ENCODE measurements around the gene HCN4.

The HCN4 gene

GRCh38 chr15:73378089-73378488, 9.3 kb upstream of the HCN4 start:
- Histone ChIP-seq H3K9me3 (no peaks in the 10 kb centered on the region), H3K4me1 (ENCODE audit: control insufficient read depth in 1 of 2, insufficient read depth in 1 of 2, low read depth in 1 of 2, low read length in 1 of 2) (no peaks in the 10 kb centered on the region), H3K4me3 (ENCODE audit: low read depth in 1 of 2, low read length in 1 of 2) (no peak overlapping the region), H3K36me3 (no peaks in the 10 kb centered on the region), H3K27me3 (peaks cover 55% of the 10 kb centered on the region), H3K27ac (no peak overlapping the region)
- no peak for TF ChIP-seq CTCF (IDR thresholded peaks at IDR 0.05)

- H3K4me3 ChIP-seq (ENCODE audit: low read depth in 1 of 2, low read length in 1 of 2), result no peak overlapping the region
- no peaks in the 10 kb centered on the region for H3K4me1 ChIP-seq (ENCODE audit: control insufficient read depth in 1 of 2, insufficient read depth in 1 of 2, low read depth in 1 of 2, low read length in 1 of 2)
- no peak overlapping the region for H3K27ac ChIP-seq
- no peak for TF ChIP-seq CTCF (IDR thresholded peaks at IDR 0.05)
- peaks cover 75% of the 10 kb centered on the region for H3K27me3 ChIP-seq
- no peaks in the 10 kb centered on the region for H3K36me3 ChIP-seq
- no peaks in the 10 kb centered on the region for H3K9me3 ChIP-seq
These were observed 7.1 kb upstream of the HCN4 start for GRCh38 chr15:73375755-73376305.

- TF ChIP-seq CTCF (IDR thresholded peaks at IDR 0.05), result no peak
These were observed 6.3 kb upstream of the HCN4 start for GRCh38 chr15:73375012-73375411.

GRCh38 chr15:73374604-73375003, 5.8 kb upstream of the HCN4 start:
- Histone ChIP-seq H3K4me3 (ENCODE audit: low read depth in 1 of 2, low read length in 1 of 2) (no peak overlapping the region), H3K9me3 (no peaks in the 10 kb centered on the region), H3K27me3 (peaks cover 75% of the 10 kb centered on the region), H3K36me3 (no peaks in the 10 kb centered on the region), H3K4me1 (ENCODE audit: control insufficient read depth in 1 of 2, insufficient read depth in 1 of 2, low read depth in 1 of 2, low read length in 1 of 2) (no peaks in the 10 kb centered on the region), H3K27ac (no peak overlapping the region)
- no peak for TF ChIP-seq CTCF (IDR thresholded peaks at IDR 0.05)

More at GRCh38 chr15:73375012-73375411, 6.3 kb upstream of the HCN4 start:
- Histone ChIP-seq H3K27ac (no peak overlapping the region), H3K36me3 (no peaks in the 10 kb centered on the region), H3K4me3 (ENCODE audit: low read depth in 1 of 2, low read length in 1 of 2) (no peak overlapping the region), H3K9me3 (no peaks in the 10 kb centered on the region), H3K4me1 (ENCODE audit: control insufficient read depth in 1 of 2, insufficient read depth in 1 of 2, low read depth in 1 of 2, low read length in 1 of 2) (no peaks in the 10 kb centered on the region), H3K27me3 (peaks cover 75% of the 10 kb centered on the region)

- Histone ChIP-seq H3K27ac (no peak overlapping the region), H3K4me1 (ENCODE audit: control insufficient read depth in 1 of 2, insufficient read depth in 1 of 2, low read depth in 1 of 2, low read length in 1 of 2) (no peaks in the 10 kb centered on the region), H3K4me3 (ENCODE audit: low read depth in 1 of 2, low read length in 1 of 2) (no peak overlapping the region), H3K36me3 (no peaks in the 10 kb centered on the region), H3K27me3 (peaks cover 75% of the 10 kb centered on the region), H3K9me3 (no peaks in the 10 kb centered on the region)
- no peak for TF ChIP-seq CTCF (IDR thresholded peaks at IDR 0.05)
These were observed 4.5 kb upstream of the HCN4 start for GRCh38 chr15:73373221-73373620.

- Histone ChIP-seq H3K36me3 (no peaks in the 10 kb centered on the region), H3K27me3 (peaks cover 86% of the 10 kb centered on the region), H3K9me3 (no peaks in the 10 kb centered on the region), H3K27ac (no peak overlapping the region), H3K4me1 (ENCODE audit: control insufficient read depth in 1 of 2, insufficient read depth in 1 of 2, low read depth in 1 of 2, low read length in 1 of 2) (no peaks in the 10 kb centered on the region), H3K4me3 (ENCODE audit: low read depth in 1 of 2, low read length in 1 of 2) (no peak overlapping the region)
- TF ChIP-seq CTCF (IDR thresholded peaks at IDR 0.05), result no peak
These were observed 3.1 kb upstream of the HCN4 start for GRCh38 chr15:73371812-73372211.

Data from neutrophil (primary cell).